Measurements from ENCODE around the gene VAV2.

DNA sequence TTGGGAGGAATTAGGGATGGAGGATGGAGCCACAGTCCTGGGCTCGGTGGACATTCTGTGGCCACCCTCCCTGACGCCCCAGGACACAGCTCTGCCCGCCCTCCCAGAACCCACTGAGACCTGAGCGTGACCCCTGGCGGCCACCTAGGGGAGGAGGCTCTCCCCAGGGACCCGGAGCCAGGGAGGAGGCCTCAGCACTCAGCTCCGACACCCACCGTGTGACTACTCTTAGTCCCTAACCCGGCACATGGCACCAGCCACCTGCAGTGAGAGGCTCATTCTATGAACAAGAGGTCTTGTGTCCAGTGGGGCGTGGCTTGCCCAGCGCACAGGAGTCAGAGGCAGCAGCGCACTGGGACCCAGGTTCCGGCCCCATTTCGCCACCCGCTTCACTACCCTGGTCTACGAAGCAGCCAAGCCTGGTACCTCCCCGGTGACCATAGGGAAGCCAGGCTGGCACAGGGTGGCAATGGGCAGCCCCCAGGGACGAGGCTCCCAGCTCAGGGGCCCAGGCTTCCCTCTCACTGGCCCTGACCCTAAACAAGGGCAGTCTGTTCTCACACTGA lies 264.2 kb downstream of the VAV2 start:
- TF ChIP-seq, protein P1, sequence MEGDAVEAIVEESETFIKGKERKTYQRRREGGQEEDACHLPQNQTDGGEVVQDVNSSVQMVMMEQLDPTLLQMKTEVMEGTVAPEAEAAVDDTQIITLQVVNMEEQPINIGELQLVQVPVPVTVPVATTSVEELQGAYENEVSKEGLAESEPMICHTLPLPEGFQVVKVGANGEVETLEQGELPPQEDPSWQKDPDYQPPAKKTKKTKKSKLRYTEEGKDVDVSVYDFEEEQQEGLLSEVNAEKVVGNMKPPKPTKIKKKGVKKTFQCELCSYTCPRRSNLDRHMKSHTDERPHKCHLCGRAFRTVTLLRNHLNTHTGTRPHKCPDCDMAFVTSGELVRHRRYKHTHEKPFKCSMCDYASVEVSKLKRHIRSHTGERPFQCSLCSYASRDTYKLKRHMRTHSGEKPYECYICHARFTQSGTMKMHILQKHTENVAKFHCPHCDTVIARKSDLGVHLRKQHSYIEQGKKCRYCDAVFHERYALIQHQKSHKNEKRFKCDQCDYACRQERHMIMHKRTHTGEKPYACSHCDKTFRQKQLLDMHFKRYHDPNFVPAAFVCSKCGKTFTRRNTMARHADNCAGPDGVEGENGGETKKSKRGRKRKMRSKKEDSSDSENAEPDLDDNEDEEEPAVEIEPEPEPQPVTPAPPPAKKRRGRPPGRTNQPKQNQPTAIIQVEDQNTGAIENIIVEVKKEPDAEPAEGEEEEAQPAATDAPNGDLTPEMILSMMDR (conservative IDR thresholded peaks at IDR 0.05): no peak
- TF ChIP-seq ZFX (IDR thresholded peaks at IDR 0.05): no peak

Data from C4-2B (cell line).